Ascending aorta (tissue), 2 donors: Measurements from ENCODE around the gene TRIM4. TPM values are rescaled to one million over a fixed set of nuclear protein-coding genes. Genes with fewer than 3 reads are reported as not detected.

Experiments used
- DNase-seq, 2 donors: peaks; one replicate each; pipeline ENCODE4 v3.0.0-alpha.2; 2019; ENCODE audit warnings: low spot score in 2 of 2
- H3K27ac ChIP-seq, 2 donors: fragments of 200-600 bp; sonication (generic); one replicate each; pipeline ENCODE4 v1.5.1; 2016 to 2017; ENCODE audit warnings: mild to moderate bottlenecking in 1 of 2
- H3K27me3 ChIP-seq: fragments of 200-600 bp; sonication (generic); one replicate; pipeline ENCODE4 v1.5.1; 2017
- H3K36me3 ChIP-seq, 2 donors: fragments of 200-600 bp; sonication (generic); one replicate each; pipeline ENCODE4 v1.5.1; 2016
- H3K4me1 ChIP-seq, 2 donors: fragments of 200-600 bp; sonication (generic); one replicate each; pipeline ENCODE4 v1.5.1; 2016 to 2017; ENCODE audit warnings: mild to moderate bottlenecking in 1 of 2
- H3K4me3 ChIP-seq, 2 donors: fragments of 200-600 bp; sonication (generic); one replicate each; pipeline ENCODE4 v1.5.1; 2016 to 2017; ENCODE audit warnings: mild to moderate bottlenecking in 1 of 2
- H3K9me3 ChIP-seq, 2 donors: fragments of 200-600 bp; sonication (generic); one replicate each; pipeline ENCODE4 v1.5.1; 2016
- CTCF ChIP-seq, 3 experiments: fragments of 200-600 bp in 2 of 3; fragments of 450-650 bp in 1 of 3; sonication (generic) in 2 of 3; IDR thresholded peaks; one replicate each; pipeline ENCODE4 v1.5.1; 2016 to 2019; ENCODE audit warnings: antibody characterized with exemption in 3 of 3, mild to moderate bottlenecking in 1 of 3, moderate library complexity in 1 of 3
- intact Hi-C: fragments of 100-400 bp; cut with DNase I; formaldehyde crosslinking; loops from one replicate; pipeline ENCODE4 v1.15.1; 2023
- total RNA-seq: library from RNA; depleted of rRNA; stranded (reverse); fragments of >200 nt; gene quantifications from one replicate; pipeline ENCODE4 v1.1.0, GENCODE V29; 2016

The TRIM4 gene
- total RNA-seq, 1 donor from 2014 or later = 12.7 TPM

DNA sequence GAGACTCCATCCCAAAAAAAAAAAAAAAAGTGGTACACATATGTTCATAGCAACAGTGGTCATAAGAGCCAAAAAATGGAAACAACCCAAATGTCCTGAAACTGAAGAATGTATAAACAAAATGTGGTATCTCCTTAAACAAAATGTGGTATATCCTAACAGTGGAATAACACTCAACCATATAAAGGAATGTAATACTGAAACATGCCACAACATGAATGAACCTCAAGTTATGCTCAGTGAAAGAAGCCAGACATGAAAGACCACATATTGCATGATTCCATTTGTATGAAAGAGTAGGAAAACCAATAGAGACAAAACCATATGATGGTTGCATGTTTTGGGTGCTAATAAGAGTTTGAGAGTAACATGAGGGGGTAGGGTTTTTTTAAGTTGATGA lies 7.0 kb upstream of the TRIM4 start:
- H3K27ac ChIP-seq = no peak overlapping the region

GRCh38 chr7:99923200-99923599 lies 3.9 kb upstream of the TRIM4 start:
- no peak for DNase-seq
- H3K9me3 ChIP-seq = no peaks in the 10 kb centered on the region
- H3K27me3 ChIP-seq = no peaks in the 10 kb centered on the region
- no peak overlapping the region for H3K4me3 ChIP-seq
- TF ChIP-seq CTCF (IDR thresholded peaks at IDR 0.05) = no peak
- H3K4me1 ChIP-seq = peaks cover 8% of the 10 kb centered on the region in 2 donors
- intact Hi-C loops = no loop called here
- no peaks in the 10 kb centered on the region for H3K36me3 ChIP-seq
- H3K27ac ChIP-seq = no peak overlapping the region

More for the DNA sequence above, 7.0 kb upstream of the TRIM4 start:
- H3K36me3 ChIP-seq = no peaks in the 10 kb centered on the region
- H3K4me1 ChIP-seq = no peaks in the 10 kb centered on the region
- no peaks in the 10 kb centered on the region for H3K27me3 ChIP-seq
- DNase-seq = no peak
- TF ChIP-seq CTCF (IDR thresholded peaks at IDR 0.05) = no peak
- H3K9me3 ChIP-seq = no peaks in the 10 kb centered on the region
- intact Hi-C loops = no loop called here
- H3K4me3 ChIP-seq = no peak overlapping the region

- intact Hi-C loops = no loop called here
- no peak for DNase-seq
These were observed 819 bp upstream of the TRIM4 start for GRCh38 chr7:99920149-99920548.

DNA sequence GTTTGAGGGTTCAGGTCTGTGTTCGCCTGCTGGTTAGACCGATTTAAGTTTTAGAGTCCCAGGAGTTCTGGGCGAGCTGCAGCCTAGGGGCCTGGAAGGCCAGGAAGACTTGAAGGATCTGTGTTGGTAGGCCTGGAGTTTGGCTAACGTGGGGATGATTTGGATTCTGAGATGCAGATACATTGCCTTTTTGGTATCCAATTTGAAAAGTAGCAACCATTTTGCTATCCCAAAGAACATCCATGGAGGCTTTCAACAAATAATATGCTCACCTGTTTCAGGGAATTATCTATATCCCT lies 433 bp upstream of the TRIM4 start:
- H3K27me3 ChIP-seq = no peaks in the 10 kb centered on the region
- intact Hi-C loops = loop anchor here (2.0 to 10.0 kb wide), 5 partner anchors 59 to 1325 kb away; partner anchors contain the start of genes FIS1, ZNF3, ZNF655 and ZSCAN25
- no peak for DNase-seq
- H3K4me1 ChIP-seq = peaks cover 19 to 26% of the 10 kb centered on the region in 2 donors
- peak overlapping the region; percentile 87 to 94 for H3K4me3 ChIP-seq
- no peaks in the 10 kb centered on the region for H3K9me3 ChIP-seq
- H3K27ac ChIP-seq = peak overlapping the region; percentile 93 to 96
- TF ChIP-seq CTCF (IDR thresholded peaks at IDR 0.05) = no peak
- peaks cover 0 to 7% of the 10 kb centered on the region in 2 donors for H3K36me3 ChIP-seq

More at GRCh38 chr7:99920149-99920548, 819 bp upstream of the TRIM4 start:
- Histone ChIP-seq H3K27ac (peak overlapping the region; percentile 93 to 96), H3K36me3 (peaks cover 0 to 7% of the 10 kb centered on the region in 2 donors), H3K27me3 (no peaks in the 10 kb centered on the region), H3K4me1 (peaks cover 19 to 26% of the 10 kb centered on the region in 2 donors), H3K4me3 (peak overlapping the region; percentile 87 to 94), H3K9me3 (no peaks in the 10 kb centered on the region)
- TF ChIP-seq CTCF (IDR thresholded peaks at IDR 0.05) = no peak

DNA sequence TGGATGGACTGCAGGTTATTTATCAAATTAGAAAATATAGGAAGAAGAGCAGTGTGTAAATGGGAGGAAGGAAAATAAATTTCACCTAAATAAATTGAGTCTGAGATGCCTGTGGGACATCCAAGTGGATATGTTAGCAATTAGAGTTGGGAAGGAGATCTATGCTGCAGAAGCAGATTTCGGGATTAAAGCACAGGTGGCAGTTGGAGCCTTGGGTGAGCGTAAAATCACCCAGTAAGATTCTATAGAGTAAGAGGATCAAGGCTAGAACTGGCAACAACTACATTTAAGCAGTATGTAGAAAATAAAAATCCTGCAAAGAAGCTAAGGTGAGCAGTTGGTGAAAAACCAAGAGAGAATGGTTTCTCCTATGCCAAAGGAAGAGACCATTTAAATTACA lies 8.4 kb downstream of the TRIM4 start:
- Histone ChIP-seq H3K4me3 (no peak overlapping the region), H3K27me3 (no peaks in the 10 kb centered on the region), H3K27ac (no peak overlapping the region), H3K36me3 (peaks cover 35 to 40% of the 10 kb centered on the region in 2 donors), H3K9me3 (no peaks in the 10 kb centered on the region), H3K4me1 (no peaks in the 10 kb centered on the region)
- intact Hi-C loops = loop anchor here (10.0 kb wide), 1 partner anchor 1334 kb away; the partner anchor contains the start of gene FIS1
- no peak for TF ChIP-seq CTCF (IDR thresholded peaks at IDR 0.05)
- no peak for DNase-seq

DNA sequence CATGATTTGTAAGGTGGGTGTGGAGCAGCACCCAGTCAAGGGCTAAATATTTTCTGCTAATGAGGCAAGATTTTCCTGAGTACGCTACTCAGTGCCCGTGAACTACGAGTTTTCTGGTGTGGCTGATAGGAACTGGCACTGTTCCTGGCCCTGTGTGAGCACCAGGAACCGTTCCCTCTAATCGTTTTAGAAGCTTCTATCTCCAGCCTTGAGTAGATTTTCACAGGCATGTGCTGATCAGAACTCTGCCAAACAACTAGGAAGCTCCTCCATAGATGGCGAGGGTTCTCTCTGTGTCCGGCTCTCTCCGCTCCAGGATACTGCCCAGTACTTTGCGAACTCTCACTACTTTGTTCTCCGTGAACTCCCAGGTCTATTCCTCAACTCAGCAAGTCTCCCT lies 17.7 kb downstream of the TRIM4 start:
- intact Hi-C loops = no loop called here
- TF ChIP-seq CTCF (IDR thresholded peaks at IDR 0.05) = no peak
- Histone ChIP-seq H3K27ac (no peak overlapping the region), H3K36me3 (peaks cover 52 to 71% of the 10 kb centered on the region in 2 donors), H3K9me3 (no peaks in the 10 kb centered on the region), H3K4me3 (no peak overlapping the region), H3K4me1 (no peaks in the 10 kb centered on the region), H3K27me3 (no peaks in the 10 kb centered on the region)
- DNase-seq = no peak
